ENCODE measurements around the gene SH3BP5L.

DNA sequence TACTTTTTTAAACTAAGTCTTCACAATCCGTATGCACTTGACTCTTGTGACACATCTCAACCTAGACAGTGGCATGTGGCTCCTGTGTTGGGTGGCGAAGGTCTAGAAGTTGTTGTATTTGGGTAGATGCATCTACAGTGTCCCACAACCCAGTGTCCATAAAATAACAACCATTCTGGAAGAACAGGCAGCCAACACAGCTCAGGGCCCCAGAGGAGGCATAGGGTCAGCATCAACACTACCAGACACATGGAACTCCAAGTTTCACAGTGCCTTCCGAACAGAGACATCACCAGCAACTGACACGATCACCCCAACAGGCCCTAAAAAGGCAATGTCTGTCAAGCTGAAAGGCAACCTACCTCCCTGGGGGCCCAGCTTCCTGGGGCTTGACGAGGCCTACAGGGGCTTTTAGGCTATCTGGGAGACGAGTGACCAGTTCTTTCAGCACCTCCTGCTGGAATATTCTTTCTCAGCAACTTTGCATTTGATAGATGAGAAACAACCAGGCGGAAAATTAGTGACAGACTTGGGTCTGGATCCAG, 5.6 kb downstream of the SH3BP5L start:
- TF ChIP-seq, protein P1, sequence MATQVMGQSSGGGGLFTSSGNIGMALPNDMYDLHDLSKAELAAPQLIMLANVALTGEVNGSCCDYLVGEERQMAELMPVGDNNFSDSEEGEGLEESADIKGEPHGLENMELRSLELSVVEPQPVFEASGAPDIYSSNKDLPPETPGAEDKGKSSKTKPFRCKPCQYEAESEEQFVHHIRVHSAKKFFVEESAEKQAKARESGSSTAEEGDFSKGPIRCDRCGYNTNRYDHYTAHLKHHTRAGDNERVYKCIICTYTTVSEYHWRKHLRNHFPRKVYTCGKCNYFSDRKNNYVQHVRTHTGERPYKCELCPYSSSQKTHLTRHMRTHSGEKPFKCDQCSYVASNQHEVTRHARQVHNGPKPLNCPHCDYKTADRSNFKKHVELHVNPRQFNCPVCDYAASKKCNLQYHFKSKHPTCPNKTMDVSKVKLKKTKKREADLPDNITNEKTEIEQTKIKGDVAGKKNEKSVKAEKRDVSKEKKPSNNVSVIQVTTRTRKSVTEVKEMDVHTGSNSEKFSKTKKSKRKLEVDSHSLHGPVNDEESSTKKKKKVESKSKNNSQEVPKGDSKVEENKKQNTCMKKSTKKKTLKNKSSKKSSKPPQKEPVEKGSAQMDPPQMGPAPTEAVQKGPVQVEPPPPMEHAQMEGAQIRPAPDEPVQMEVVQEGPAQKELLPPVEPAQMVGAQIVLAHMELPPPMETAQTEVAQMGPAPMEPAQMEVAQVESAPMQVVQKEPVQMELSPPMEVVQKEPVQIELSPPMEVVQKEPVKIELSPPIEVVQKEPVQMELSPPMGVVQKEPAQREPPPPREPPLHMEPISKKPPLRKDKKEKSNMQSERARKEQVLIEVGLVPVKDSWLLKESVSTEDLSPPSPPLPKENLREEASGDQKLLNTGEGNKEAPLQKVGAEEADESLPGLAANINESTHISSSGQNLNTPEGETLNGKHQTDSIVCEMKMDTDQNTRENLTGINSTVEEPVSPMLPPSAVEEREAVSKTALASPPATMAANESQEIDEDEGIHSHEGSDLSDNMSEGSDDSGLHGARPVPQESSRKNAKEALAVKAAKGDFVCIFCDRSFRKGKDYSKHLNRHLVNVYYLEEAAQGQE (IDR thresholded peaks at IDR 0.05; ENCODE audit: insufficient read depth in 1 of 2, low read depth in 2 of 2, low read length in 2 of 2), result no peak
- TF ChIP-seq SIN3A (IDR thresholded peaks at IDR 0.05; ENCODE audit: borderline replicate concordance, insufficient read depth, low read length), result no peak
- TF ChIP-seq TAF1 (IDR thresholded peaks at IDR 0.05; ENCODE audit: borderline replicate concordance, insufficient read depth, low read length), result no peak
- TF ChIP-seq POLR2AphosphoS5 (IDR thresholded peaks at IDR 0.05; ENCODE audit: low read depth, low read length), result no peak
